ENCODE measurements around the gene RAB11A. TPM values are rescaled to one million over a fixed set of nuclear protein-coding genes. Genes with fewer than 3 reads are reported as not detected.

Gene RAB11A
- total RNA-seq, 1 donor from 2014 or later = 482 TPM

DNA sequence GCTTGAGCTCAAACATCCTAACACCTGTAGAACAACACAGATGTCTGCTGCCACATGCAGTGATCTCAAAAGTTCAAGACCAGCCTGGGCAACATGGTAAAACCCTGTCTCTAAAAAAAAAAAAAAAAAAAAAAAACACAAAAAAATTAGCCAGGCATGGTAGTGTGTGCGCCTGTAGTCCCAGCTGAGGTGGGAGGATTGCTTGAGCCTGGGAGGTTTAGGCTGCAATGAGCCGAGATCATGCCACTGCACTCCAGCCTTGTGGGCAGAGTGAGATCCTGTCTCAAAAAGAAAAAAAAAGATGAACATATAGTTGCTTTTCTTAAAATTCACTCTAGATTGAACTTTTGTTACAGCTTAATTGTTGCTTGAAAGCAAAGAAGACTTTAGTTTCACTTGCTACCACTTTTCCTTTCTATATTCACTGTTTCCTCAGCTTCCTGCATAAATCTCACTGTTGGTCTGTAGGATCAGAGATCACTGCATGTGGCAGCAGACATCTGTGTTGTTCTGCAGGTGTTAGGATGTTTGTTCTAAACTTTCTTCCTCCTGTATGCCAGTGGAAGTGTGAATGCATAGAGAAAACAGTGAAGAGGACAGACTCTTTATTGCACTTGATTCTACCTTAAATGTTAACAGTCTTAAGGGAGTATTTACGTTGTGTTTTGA, 12.6 kb downstream of the RAB11A start:
- Histone ChIP-seq H3K27ac (no peak overlapping the region), H3F3A (ENCODE audit: low read depth) (no peaks in the 10 kb centered on the region), H3K79me2 (ENCODE audit: low read depth) (peaks cover 19% of the 10 kb centered on the region), H3K27me3 (no peaks in the 10 kb centered on the region), H3K4me1 (no peaks in the 10 kb centered on the region), H3K36me3 (peaks cover 37% of the 10 kb centered on the region), H3K4me2 (no peak overlapping the region), H3K9me3 (ENCODE audit: low read depth) (no peaks in the 10 kb centered on the region), H3K9ac (no peak overlapping the region), H2AFZ (replicated peaks) (no peak overlapping the region), H4K20me1 (ENCODE audit: low read depth) (peaks cover 49% of the 10 kb centered on the region), H3K4me3 (no peak overlapping the region)
- DNase-seq (ENCODE audit: low spot score) = no peak
- Mint-ChIP-seq H3K36me3 (peaks cover 24% of the 10 kb centered on the region), H3K27ac (no peak overlapping the region), H3K27me3 (ENCODE audit: insufficient read depth, low read depth) (no peaks in the 10 kb centered on the region), H3K9me3 (no peaks in the 10 kb centered on the region), H3K4me1 (no peaks in the 10 kb centered on the region), H3K4me3 (no peak overlapping the region)
- TF ChIP-seq, protein P1, sequence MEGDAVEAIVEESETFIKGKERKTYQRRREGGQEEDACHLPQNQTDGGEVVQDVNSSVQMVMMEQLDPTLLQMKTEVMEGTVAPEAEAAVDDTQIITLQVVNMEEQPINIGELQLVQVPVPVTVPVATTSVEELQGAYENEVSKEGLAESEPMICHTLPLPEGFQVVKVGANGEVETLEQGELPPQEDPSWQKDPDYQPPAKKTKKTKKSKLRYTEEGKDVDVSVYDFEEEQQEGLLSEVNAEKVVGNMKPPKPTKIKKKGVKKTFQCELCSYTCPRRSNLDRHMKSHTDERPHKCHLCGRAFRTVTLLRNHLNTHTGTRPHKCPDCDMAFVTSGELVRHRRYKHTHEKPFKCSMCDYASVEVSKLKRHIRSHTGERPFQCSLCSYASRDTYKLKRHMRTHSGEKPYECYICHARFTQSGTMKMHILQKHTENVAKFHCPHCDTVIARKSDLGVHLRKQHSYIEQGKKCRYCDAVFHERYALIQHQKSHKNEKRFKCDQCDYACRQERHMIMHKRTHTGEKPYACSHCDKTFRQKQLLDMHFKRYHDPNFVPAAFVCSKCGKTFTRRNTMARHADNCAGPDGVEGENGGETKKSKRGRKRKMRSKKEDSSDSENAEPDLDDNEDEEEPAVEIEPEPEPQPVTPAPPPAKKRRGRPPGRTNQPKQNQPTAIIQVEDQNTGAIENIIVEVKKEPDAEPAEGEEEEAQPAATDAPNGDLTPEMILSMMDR (IDR thresholded peaks at IDR 0.05) = no peak
- no peak for TF ChIP-seq EZH2 (IDR thresholded peaks at IDR 0.05)
- TF ChIP-seq EZH2phosphoT487 (IDR thresholded peaks at IDR 0.05) = no peak

GRCh38 chr15:65883571-65883970, 14.3 kb downstream of the RAB11A start:
- H3K27me3 Mint-ChIP-seq (ENCODE audit: insufficient read depth, low read depth) = no peaks in the 10 kb centered on the region
- peaks cover 28% of the 10 kb centered on the region for H3K36me3 ChIP-seq

GRCh38 chr15:65884511-65884910, 15.2 kb downstream of the RAB11A start:
- no peaks in the 10 kb centered on the region for H3K27me3 ChIP-seq
- no peak overlapping the region for H3K4me2 ChIP-seq
- no peak overlapping the region for H2AFZ ChIP-seq (replicated peaks)
- peaks cover 27% of the 10 kb centered on the region for H3K36me3 ChIP-seq
- Mint-ChIP-seq H3K27me3 (ENCODE audit: insufficient read depth, low read depth) (no peaks in the 10 kb centered on the region), H3K36me3 (peaks cover 24% of the 10 kb centered on the region), H3K4me1 (no peaks in the 10 kb centered on the region), H3K4me3 (no peak overlapping the region), H3K27ac (no peak overlapping the region), H3K9me3 (no peaks in the 10 kb centered on the region)
- no peaks in the 10 kb centered on the region for H3F3A ChIP-seq (ENCODE audit: low read depth)
- H3K79me2 ChIP-seq (ENCODE audit: low read depth) = peaks cover 24% of the 10 kb centered on the region
- no peak for DNase-seq (ENCODE audit: low spot score)
- no peaks in the 10 kb centered on the region for H3K9me3 ChIP-seq (ENCODE audit: low read depth)
- no peak overlapping the region for H3K9ac ChIP-seq
- no peak overlapping the region for H3K4me3 ChIP-seq
- H4K20me1 ChIP-seq (ENCODE audit: low read depth) = peaks cover 36% of the 10 kb centered on the region
- TF ChIP-seq EZH2phosphoT487 (IDR thresholded peaks at IDR 0.05) = no peak
- TF ChIP-seq, protein P1 (IDR thresholded peaks at IDR 0.05) = no peak
- TF ChIP-seq EZH2 (IDR thresholded peaks at IDR 0.05) = no peak
- H3K27ac ChIP-seq = no peak overlapping the region
- no peaks in the 10 kb centered on the region for H3K4me1 ChIP-seq

More at GRCh38 chr15:65883571-65883970, 14.3 kb downstream of the RAB11A start:
- Histone ChIP-seq H3K9me3 (ENCODE audit: low read depth) (no peaks in the 10 kb centered on the region), H3K27me3 (no peaks in the 10 kb centered on the region), H3K4me1 (no peaks in the 10 kb centered on the region), H3K4me2 (no peak overlapping the region), H3F3A (ENCODE audit: low read depth) (no peaks in the 10 kb centered on the region), H4K20me1 (ENCODE audit: low read depth) (peaks cover 39% of the 10 kb centered on the region), H3K79me2 (ENCODE audit: low read depth) (peaks cover 14% of the 10 kb centered on the region), H2AFZ (replicated peaks) (no peak overlapping the region), H3K9ac (no peak overlapping the region), H3K4me3 (no peak overlapping the region), H3K27ac (no peak overlapping the region)
- Mint-ChIP-seq H3K27ac (no peak overlapping the region), H3K4me1 (no peaks in the 10 kb centered on the region), H3K4me3 (no peak overlapping the region), H3K36me3 (peaks cover 27% of the 10 kb centered on the region), H3K9me3 (no peaks in the 10 kb centered on the region)
- no peak for DNase-seq (ENCODE audit: low spot score)
- TF ChIP-seq, protein P1 (IDR thresholded peaks at IDR 0.05) = no peak
- no peak for TF ChIP-seq EZH2phosphoT487 (IDR thresholded peaks at IDR 0.05)
- TF ChIP-seq EZH2 (IDR thresholded peaks at IDR 0.05) = no peak

All from neural progenitor cell (in vitro differentiated cells).